DOHH2 (cell line): ENCODE results near the gene MEGF11.

Source experiments
- EZH2phosphoT487 ChIP-seq: fragments of 200-600 bp; sonication (generic); IDR thresholded peaks from 2 replicates; pipeline ENCODE4 v1.6.1; 2017; ENCODE audit warnings: borderline replicate concordance, mild to moderate bottlenecking, antibody characterized with exemption, low read length, moderate library complexity, mixed read lengths
- TF ChIP-seq, protein P1 (sequence below): fragments of 200-600 bp; sonication (generic); IDR thresholded peaks from one replicate; pipeline ENCODE4 v1.5.1; 2014; ENCODE audit warnings: antibody characterized with exemption, mild to moderate bottlenecking, low read depth, low read length; ENCODE audit not compliant: poor library complexity, severe bottlenecking

DNA sequence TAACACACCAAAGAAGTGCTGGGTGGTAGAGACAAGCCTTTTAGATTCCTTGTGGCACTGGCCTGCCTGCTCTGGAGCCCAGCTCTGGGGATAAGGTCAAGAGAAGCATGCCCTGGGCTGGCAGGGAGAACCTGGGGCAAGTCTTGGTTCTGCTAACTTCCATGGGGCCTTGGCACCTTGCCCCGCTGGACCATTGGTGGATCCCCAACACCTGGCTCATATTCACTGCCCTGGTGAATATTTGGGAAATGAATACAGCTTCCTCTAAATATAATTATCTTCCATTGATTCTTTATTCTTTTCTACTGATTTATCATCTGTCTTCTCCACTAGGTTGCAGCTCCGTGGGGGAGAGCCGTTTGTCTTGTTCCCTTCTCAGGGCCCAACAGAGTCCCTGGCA, 294.7 kb downstream of the MEGF11 start:
- TF ChIP-seq, protein P1, sequence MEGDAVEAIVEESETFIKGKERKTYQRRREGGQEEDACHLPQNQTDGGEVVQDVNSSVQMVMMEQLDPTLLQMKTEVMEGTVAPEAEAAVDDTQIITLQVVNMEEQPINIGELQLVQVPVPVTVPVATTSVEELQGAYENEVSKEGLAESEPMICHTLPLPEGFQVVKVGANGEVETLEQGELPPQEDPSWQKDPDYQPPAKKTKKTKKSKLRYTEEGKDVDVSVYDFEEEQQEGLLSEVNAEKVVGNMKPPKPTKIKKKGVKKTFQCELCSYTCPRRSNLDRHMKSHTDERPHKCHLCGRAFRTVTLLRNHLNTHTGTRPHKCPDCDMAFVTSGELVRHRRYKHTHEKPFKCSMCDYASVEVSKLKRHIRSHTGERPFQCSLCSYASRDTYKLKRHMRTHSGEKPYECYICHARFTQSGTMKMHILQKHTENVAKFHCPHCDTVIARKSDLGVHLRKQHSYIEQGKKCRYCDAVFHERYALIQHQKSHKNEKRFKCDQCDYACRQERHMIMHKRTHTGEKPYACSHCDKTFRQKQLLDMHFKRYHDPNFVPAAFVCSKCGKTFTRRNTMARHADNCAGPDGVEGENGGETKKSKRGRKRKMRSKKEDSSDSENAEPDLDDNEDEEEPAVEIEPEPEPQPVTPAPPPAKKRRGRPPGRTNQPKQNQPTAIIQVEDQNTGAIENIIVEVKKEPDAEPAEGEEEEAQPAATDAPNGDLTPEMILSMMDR: no peak
- TF ChIP-seq EZH2phosphoT487: no peak
